Uterus (tissue), 4 donors: ENCODE data around the gene H19. TPM values are rescaled to one million over a fixed set of nuclear protein-coding genes. Genes with fewer than 3 reads are reported as not detected.
A peak's percentile ranks its signal among the peaks of the same experiment; 100 is the strongest.

Source experiments
- DNase-seq, 2 donors: peaks; one replicate each; pipeline ENCODE4 v3.0.0-alpha.2; 2019 to 2020
- H3K27ac ChIP-seq, 2 donors: fragments of 200-600 bp; sonication (generic); 1 replicate in 1 of 2; 2 replicates in 1 of 2; pipeline ENCODE4 v1.5.1; 2016 to 2018
- H3K27me3 ChIP-seq, 2 donors: fragments of 200-600 bp; sonication (generic); one replicate each; pipeline ENCODE4 v1.5.1; 2018 to 2019; ENCODE audit warnings: control low read depth in 1 of 2
- H3K36me3 ChIP-seq, 2 donors: fragments of 200-600 bp; sonication (generic); one replicate each; pipeline ENCODE4 v1.5.1; 2019; ENCODE audit warnings: control low read depth in 1 of 2
- H3K4me1 ChIP-seq, 2 donors: fragments of 200-600 bp; sonication (generic); one replicate each; pipeline ENCODE4 v1.5.1; 2018 to 2019; ENCODE audit warnings: control low read depth in 1 of 2
- H3K4me3 ChIP-seq, 2 donors: fragments of 200-600 bp; sonication (generic); 1 replicate in 1 of 2; 2 replicates in 1 of 2; pipeline ENCODE4 v1.5.1; 2018 to 2019; ENCODE audit warnings: mild to moderate bottlenecking in 1 of 2
- H3K9me3 ChIP-seq, 2 donors: fragments of 200-600 bp; sonication (generic); one replicate each; pipeline ENCODE4 v1.5.1; 2019; ENCODE audit warnings: control low read depth in 1 of 2
- CTCF ChIP-seq, 4 experiments: fragments of 200-600 bp in 2 of 4; fragments of 450-650 bp in 2 of 4; sonication (generic) in 2 of 4; IDR thresholded peaks; one replicate each; pipeline ENCODE4 v1.5.1; 2016 to 2019; ENCODE audit warnings: antibody characterized with exemption in 4 of 4, mild to moderate bottlenecking in 2 of 4, moderate library complexity in 1 of 4
- POLR2A ChIP-seq, 2 donors: fragments of 450-650 bp; IDR thresholded peaks; one replicate each; pipeline ENCODE4 v1.6.1; 2016; ENCODE audit warnings: antibody characterized with exemption in 2 of 2, mild to moderate bottlenecking in 1 of 2, moderate library complexity in 1 of 2
- intact Hi-C: fragments of 100-400 bp; cut with DNase I; formaldehyde crosslinking; loops from one replicate; pipeline ENCODE4 v1.15.1; 2023; ENCODE audit warnings: low total_unique reads
- total RNA-seq, 4 donors: library from RNA; depleted of rRNA in 3 of 4; stranded (reverse); fragments of >200 nt in 3 of 4; gene quantifications; one replicate each; pipeline versions ENCODE4 v1.1.0 to v1.2.4, GENCODE V29; 2014 to 2023
- donor health status: DM: yes; HTN: yes; CAD: no.

H19 gene
- total RNA-seq, 4 donors from 2014 or later: 260 to 3,028 (median 463) TPM

- no peak for TF ChIP-seq POLR2A (IDR thresholded peaks at IDR 0.05)
- no peak for TF ChIP-seq CTCF (IDR thresholded peaks at IDR 0.05)
- Histone ChIP-seq H3K4me3 (no peak overlapping the region), H3K27ac (no peak overlapping the region), H3K27me3 (no peaks in the 10 kb centered on the region), H3K36me3 (no peaks in the 10 kb centered on the region), H3K9me3 (no peaks in the 10 kb centered on the region), H3K4me1 (no peaks in the 10 kb centered on the region)
- peak in 1 of 2 donors; percentile 16 for DNase-seq
- intact Hi-C loops: no loop called here
Observed at GRCh38 chr11:1968454-1969002, 29.1 kb downstream of the H19 start.

- Histone ChIP-seq H3K4me1 (no peaks in the 10 kb centered on the region), H3K36me3 (no peaks in the 10 kb centered on the region), H3K27me3 (no peaks in the 10 kb centered on the region), H3K27ac (peak overlapping the region in 1 of 2 donors; percentile 61), H3K4me3 (no peak overlapping the region), H3K9me3 (no peaks in the 10 kb centered on the region)
- TF ChIP-seq POLR2A (IDR thresholded peaks at IDR 0.05) (no peak), CTCF (IDR thresholded peaks at IDR 0.05) (no peak)
- peak in 1 of 2 donors; percentile 12 for DNase-seq
- intact Hi-C loops: no loop called here
Observed at GRCh38 chr11:1967641-1968225, 29.9 kb downstream of the H19 start.

- Histone ChIP-seq H3K27me3 (no peaks in the 10 kb centered on the region), H3K4me3 (no peak overlapping the region), H3K27ac (no peak overlapping the region), H3K9me3 (no peaks in the 10 kb centered on the region), H3K36me3 (no peaks in the 10 kb centered on the region), H3K4me1 (no peaks in the 10 kb centered on the region)
- TF ChIP-seq CTCF (IDR thresholded peaks at IDR 0.05) (no peak), POLR2A (IDR thresholded peaks at IDR 0.05) (no peak)
- DNase-seq: no peak
- intact Hi-C loops: no loop called here
Observed at GRCh38 chr11:1966531-1966930, 31.1 kb downstream of the H19 start.

- no peak for DNase-seq
- H3K27ac ChIP-seq: no peak overlapping the region
- H3K4me1 ChIP-seq: no peaks in the 10 kb centered on the region
- H3K27me3 ChIP-seq: no peaks in the 10 kb centered on the region
- H3K36me3 ChIP-seq: no peaks in the 10 kb centered on the region
- no peak overlapping the region for H3K4me3 ChIP-seq
- no peak for TF ChIP-seq POLR2A (IDR thresholded peaks at IDR 0.05)
- no peak for TF ChIP-seq CTCF (IDR thresholded peaks at IDR 0.05)
- H3K9me3 ChIP-seq: no peaks in the 10 kb centered on the region
- intact Hi-C loops: no loop called here
Observed at GRCh38 chr11:1964955-1965354, 32.7 kb downstream of the H19 start.

DNA sequence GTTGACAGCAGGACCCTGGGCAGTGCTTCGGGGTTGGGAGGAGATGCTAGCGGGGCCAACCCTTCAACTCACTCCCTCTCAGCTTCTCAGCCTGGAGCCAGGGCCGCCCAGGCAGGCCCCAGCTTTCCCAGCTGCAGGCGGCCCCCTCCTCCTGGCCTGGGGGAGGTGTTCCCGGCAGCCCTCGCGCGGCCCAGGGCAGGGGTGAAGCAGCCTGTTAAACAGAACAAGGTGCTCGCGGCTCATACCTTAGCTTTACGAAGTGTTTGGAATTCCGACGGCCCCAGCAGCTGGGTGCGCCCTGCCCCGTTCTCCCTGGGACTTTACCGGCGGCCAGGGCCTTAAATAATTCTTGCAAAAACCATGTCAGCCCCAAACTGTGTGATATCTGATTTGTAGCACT, 33.3 kb downstream of the H19 start:
- no peaks in the 10 kb centered on the region for H3K36me3 ChIP-seq
- no peaks in the 10 kb centered on the region for H3K9me3 ChIP-seq
- H3K4me3 ChIP-seq: no peak overlapping the region
- TF ChIP-seq CTCF (IDR thresholded peaks at IDR 0.05) (no peak), POLR2A (IDR thresholded peaks at IDR 0.05) (no peak)
- intact Hi-C loops: no loop called here
- no peak for DNase-seq
- H3K27ac ChIP-seq: no peak overlapping the region
- H3K27me3 ChIP-seq: no peaks in the 10 kb centered on the region
- no peaks in the 10 kb centered on the region for H3K4me1 ChIP-seq
